GM19099 (cell line): Measurements from ENCODE around the gene PRLH.

Experiments
- POLR2A ChIP-seq: IDR thresholded peaks from 3 replicates; pipeline ENCODE4 v1.6.1; 2011; ENCODE audit warnings: low read depth; ENCODE audit not compliant: insufficient read length; ENCODE audit errors: extremely low read depth

Gene PRLH

GRCh38 chr2:237566401-237567235 is at the start of gene PRLH:
TSS of gene PRLH (plus strand) at chr2:237566574. CDS start at chr2:237566574, 0 bp downstream.
- no peak for TF ChIP-seq POLR2A

GRCh38 chr2:237517163-237517562 is 49.2 kb upstream of the PRLH start:
- TF ChIP-seq POLR2A: no peak

GRCh38 chr2:237517990-237518389 is 48.4 kb upstream of the PRLH start:
- TF ChIP-seq POLR2A: no peak

- no peak for TF ChIP-seq POLR2A
Measured at GRCh38 chr2:237519506-237520245, 46.7 kb upstream of the PRLH start.

GRCh38 chr2:237520290-237520689 is 46.1 kb upstream of the PRLH start:
- no peak for TF ChIP-seq POLR2A

GRCh38 chr2:237524631-237525030 is 41.7 kb upstream of the PRLH start:
- TF ChIP-seq POLR2A: no peak

- no peak for TF ChIP-seq POLR2A
Measured at GRCh38 chr2:237525559-237526157, 40.7 kb upstream of the PRLH start.

GRCh38 chr2:237527233-237527632 is 39.1 kb upstream of the PRLH start:
- no peak for TF ChIP-seq POLR2A

- TF ChIP-seq POLR2A: no peak
Measured at GRCh38 chr2:237527766-237528165, 38.6 kb upstream of the PRLH start.

GRCh38 chr2:237529452-237530402 is 36.6 kb upstream of the PRLH start:
- TF ChIP-seq POLR2A: no peak

- no peak for TF ChIP-seq POLR2A
Measured at GRCh38 chr2:237530472-237531433, 35.6 kb upstream of the PRLH start.

GRCh38 chr2:237532160-237532559 is 34.2 kb upstream of the PRLH start:
- TF ChIP-seq POLR2A: no peak

- no peak for TF ChIP-seq POLR2A
Measured at GRCh38 chr2:237533668-237534161, 32.7 kb upstream of the PRLH start.
